ENCODE measurements around the gene CMTM7. TPM values are rescaled to one million over a fixed set of nuclear protein-coding genes. Genes with fewer than 3 reads are reported as not detected.

CMTM7 gene
- total and polyA plus RNA-seq, 9 of the 15 experiments (the other 6 are each of a cell fraction or from before 2014, with no cell fraction given), result 0.03 to 1.6 (median 0.42) TPM; not detected in 4

GRCh38 chr3:32483772-32484171 is 92.1 kb downstream of the CMTM7 start:
- TF ChIP-seq SETDB1 (IDR thresholded peaks at IDR 0.05; ENCODE audit: low read length), result no peak
- TF ChIP-seq TAF1 (IDR thresholded peaks at IDR 0.05; ENCODE audit: control insufficient read depth, extremely low read depth, insufficient read depth, low read length, severe bottlenecking), result no peak
- no peak for TF ChIP-seq FIP1L1 (IDR thresholded peaks at IDR 0.05; ENCODE audit: low read depth, low read length, poor library complexity, severe bottlenecking)
- POLR2A ChIA-PET, result interaction anchor here (0.7 to 2.1 kb wide), 4 partner anchors 10 to 35 kb away, joined by 3 to 8 read pairs (median 4); no protein-coding TSS in a partner anchor
- Histone ChIP-seq H4K20me1 (replicated peaks; ENCODE audit: control insufficient read depth, insufficient read depth, low read length) (no peaks in the 10 kb centered on the region), H3K9me3 (replicated peaks; ENCODE audit: control insufficient read depth, insufficient read depth, low read depth, low read length) (no peaks in the 10 kb centered on the region), H3K36me3 (ENCODE audit: control insufficient read depth, insufficient read depth, low read length) (peaks cover 45% of the 10 kb centered on the region), H3K27me3 (ENCODE audit: control insufficient read depth in 2 of 2, insufficient read depth in 2 of 2, low read length in 2 of 2) (no peaks in the 10 kb centered on the region), H3K4me3 (no peak overlapping the region), H3K9ac (ENCODE audit: insufficient read depth in 1 of 2, low read depth in 2 of 2, low read length in 2 of 2) (no peak overlapping the region), H3K4me1 (replicated peaks in 1 of 2; ENCODE audit: control insufficient read depth in 2 of 2, insufficient read depth in 2 of 2, low read length in 2 of 2) (peaks cover 0 to 3% of the 10 kb centered on the region in 2 experiments; a peak in 1 of 5 replicates), H3K9me1 (ENCODE audit: control insufficient read depth, insufficient read depth, low read length) (no peaks in the 10 kb centered on the region), H3K27ac (ENCODE audit: extremely low read depth, low read depth, low read length) (no peak overlapping the region), H3K79me2 (ENCODE audit: control insufficient read depth, insufficient read depth, low read length) (no peaks in the 10 kb centered on the region), H2AFZ (ENCODE audit: low read depth, low read length) (no peak overlapping the region), H3K4me2 (ENCODE audit: insufficient read depth, low read length) (no peak overlapping the region)
- ATAC-seq, result peak; percentile 58
- intact Hi-C loops (cut with micrococcal nuclease) (no loop called here), in situ Hi-C loops (cut with MboI) (no loop called here)
- no peak for FAIRE-seq
- WGBS (ENCODE audit: insufficient coverage, low coverage, missing lambda C conversion rate), result 22% methylated on average over 1 of the region's 1 CpG
- no peak for DNase-seq (ENCODE audit: extremely low read depth in 1 of 4, low spot score in 3 of 4)
- CTCF ChIA-PET (ENCODE audit: low intra/inter-chr PET ratio), result no interaction called here
- BruUV-seq (replicated peaks), result no TSS peak

GRCh38 chr3:32484436-32484835 is 92.8 kb downstream of the CMTM7 start:
- peaks cover 42% of the 10 kb centered on the region for H3K36me3 ChIP-seq (ENCODE audit: control insufficient read depth, insufficient read depth, low read length)
- WGBS (ENCODE audit: insufficient coverage, low coverage, missing lambda C conversion rate), result 83% methylated on average over 6 of the region's 6 CpGs
- no peaks in the 10 kb centered on the region for H3K27me3 ChIP-seq (ENCODE audit: control insufficient read depth in 2 of 2, insufficient read depth in 2 of 2, low read length in 2 of 2)
- no peak overlapping the region for H2AFZ ChIP-seq (ENCODE audit: low read depth, low read length)
- no peak overlapping the region for H3K4me2 ChIP-seq (ENCODE audit: insufficient read depth, low read length)
- no peak for DNase-seq (ENCODE audit: extremely low read depth in 1 of 4, low spot score in 3 of 4)
- H3K4me3 ChIP-seq, result no peak overlapping the region
- H3K27ac ChIP-seq (ENCODE audit: extremely low read depth, low read depth, low read length), result no peak overlapping the region
- TF ChIP-seq MEIS2 (IDR thresholded peaks at IDR 0.05; ENCODE audit: partially characterized antibody), result peak; percentile 18
- peak in 1 of 2 experiments; percentile 65; a peak in 1 of 4 replicates for TF ChIP-seq ETV6 (IDR thresholded peaks at IDR 0.05; ENCODE audit: borderline replicate concordance in 1 of 2, low read depth in 2 of 2, low read length in 1 of 2)
- no peak for TF ChIP-seq ETV6 (CRISPR knock-in tag; IDR thresholded peaks at IDR 0.05; ENCODE audit: borderline replicate concordance)
- no peak for TF ChIP-seq HES1 (IDR thresholded peaks at IDR 0.05; ENCODE audit: low read depth)
- TF ChIP-seq CREM (IDR thresholded peaks at IDR 0.05; ENCODE audit: low read depth), result 0 out of 2 replicates have a peak, but pooled peaks have one; percentile 9
- TF ChIP-seq SPI1 (IDR thresholded peaks at IDR 0.05; ENCODE audit: borderline replicate concordance, low read depth, low read length), result peak; percentile 78; the same call in 1 of the 2 replicates
- H3K79me2 ChIP-seq (ENCODE audit: control insufficient read depth, insufficient read depth, low read length), result no peaks in the 10 kb centered on the region
- in situ Hi-C loops (cut with MboI) (no loop called here), intact Hi-C loops (cut with micrococcal nuclease) (no loop called here)
- no peak for FAIRE-seq
- ATAC-seq, result no peak
- H3K4me1 ChIP-seq (replicated peaks in 1 of 2; ENCODE audit: control insufficient read depth in 2 of 2, insufficient read depth in 2 of 2, low read length in 2 of 2), result peaks cover 0 to 3% of the 10 kb centered on the region in 2 experiments; a peak in 1 of 5 replicates
- ChIA-PET POLR2A (interaction anchor here (0.8 kb wide), 1 partner anchor 9 kb away, joined by 3 read pairs; no protein-coding TSS in a partner anchor), CTCF (ENCODE audit: low intra/inter-chr PET ratio) (no interaction called here)
- no peak overlapping the region for H3K9ac ChIP-seq (ENCODE audit: insufficient read depth in 1 of 2, low read depth in 2 of 2, low read length in 2 of 2)
- H4K20me1 ChIP-seq (replicated peaks; ENCODE audit: control insufficient read depth, insufficient read depth, low read length), result no peaks in the 10 kb centered on the region
- no peaks in the 10 kb centered on the region for H3K9me3 ChIP-seq (replicated peaks; ENCODE audit: control insufficient read depth, insufficient read depth, low read depth, low read length)
- H3K9me1 ChIP-seq (ENCODE audit: control insufficient read depth, insufficient read depth, low read length), result no peaks in the 10 kb centered on the region
- BruUV-seq (replicated peaks), result no TSS peak

Data from K562 (cell line).